GM19468 (cell line): ENCODE data around the gene TMF1.

ENCODE experiments used
- ATAC-seq: cut with Tn5 transposase; IDR thresholded peaks from one replicate; pipeline ENCODE4 v1.9.1; 2021; ENCODE audit warnings: mild to moderate bottlenecking, moderate library complexity, moderate number of reproducible peaks; ENCODE audit not compliant: unreplicated experiment; ENCODE audit errors: extremely low read depth

TMF1 gene

DNA sequence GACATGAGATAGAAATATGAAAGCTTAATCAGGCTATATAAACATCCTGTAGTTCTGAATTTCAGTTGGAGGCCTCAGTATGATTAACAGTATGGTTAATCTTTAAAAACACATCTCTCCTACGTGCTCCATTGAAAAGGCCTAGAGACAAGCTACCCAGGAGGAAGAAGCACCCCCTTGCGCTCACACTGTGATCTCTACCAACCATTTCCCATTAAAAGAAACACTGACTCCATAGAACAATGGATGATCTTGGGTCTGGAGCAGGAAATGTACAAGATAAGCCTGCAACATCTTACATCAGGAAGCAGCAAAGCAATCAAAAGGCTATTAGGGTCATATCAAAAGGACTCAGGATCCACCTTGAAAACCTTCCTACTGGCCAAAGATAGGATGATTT, 35.2 kb downstream of the TMF1 start:
- ATAC-seq, result no peak

DNA sequence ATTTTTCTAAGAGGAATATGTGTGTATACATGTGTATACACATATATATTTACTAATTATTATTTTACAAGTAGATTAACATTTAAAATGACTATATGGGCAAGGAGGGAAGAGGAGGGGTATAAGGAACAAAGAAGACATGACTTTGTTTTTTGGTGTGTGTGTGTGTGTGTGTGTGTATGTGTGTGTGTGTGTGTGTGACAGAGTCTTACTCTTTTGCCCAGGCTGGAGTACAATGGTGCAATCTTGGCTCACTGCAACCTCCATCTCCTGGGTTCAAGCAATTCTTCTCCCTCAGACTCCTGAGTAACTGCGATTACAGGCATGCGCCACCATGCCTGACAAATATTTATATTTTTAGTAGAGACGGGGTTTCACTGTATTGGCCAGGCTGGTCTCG, 36.0 kb downstream of the TMF1 start:
- no peak for ATAC-seq

DNA sequence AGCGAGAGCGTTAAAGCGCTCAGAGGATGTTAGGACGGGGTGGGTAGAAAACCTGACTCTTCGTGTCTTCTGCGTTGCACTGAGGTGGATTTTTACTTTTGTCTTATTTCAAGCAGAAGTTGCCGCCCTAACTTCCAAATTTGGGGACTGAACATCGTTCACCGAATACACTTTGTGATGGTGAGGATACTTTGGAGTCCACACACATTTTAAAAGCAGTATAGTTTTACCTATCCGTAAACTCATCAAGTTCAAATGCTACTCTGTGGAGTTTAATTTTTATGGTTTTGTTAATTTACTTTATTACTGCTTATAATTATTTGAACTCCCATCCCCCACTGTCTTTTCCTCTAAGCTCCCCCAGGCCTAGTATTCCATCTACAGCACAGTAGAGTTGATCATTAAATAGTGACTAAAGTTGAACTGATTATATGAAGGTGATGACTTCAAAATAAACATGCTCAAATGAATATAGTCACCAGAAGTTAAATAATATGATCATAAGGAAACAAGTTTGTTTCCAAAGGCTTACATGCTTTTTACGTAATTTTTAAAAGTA, 38.0 kb downstream of the TMF1 start:
- no peak for ATAC-seq

DNA sequence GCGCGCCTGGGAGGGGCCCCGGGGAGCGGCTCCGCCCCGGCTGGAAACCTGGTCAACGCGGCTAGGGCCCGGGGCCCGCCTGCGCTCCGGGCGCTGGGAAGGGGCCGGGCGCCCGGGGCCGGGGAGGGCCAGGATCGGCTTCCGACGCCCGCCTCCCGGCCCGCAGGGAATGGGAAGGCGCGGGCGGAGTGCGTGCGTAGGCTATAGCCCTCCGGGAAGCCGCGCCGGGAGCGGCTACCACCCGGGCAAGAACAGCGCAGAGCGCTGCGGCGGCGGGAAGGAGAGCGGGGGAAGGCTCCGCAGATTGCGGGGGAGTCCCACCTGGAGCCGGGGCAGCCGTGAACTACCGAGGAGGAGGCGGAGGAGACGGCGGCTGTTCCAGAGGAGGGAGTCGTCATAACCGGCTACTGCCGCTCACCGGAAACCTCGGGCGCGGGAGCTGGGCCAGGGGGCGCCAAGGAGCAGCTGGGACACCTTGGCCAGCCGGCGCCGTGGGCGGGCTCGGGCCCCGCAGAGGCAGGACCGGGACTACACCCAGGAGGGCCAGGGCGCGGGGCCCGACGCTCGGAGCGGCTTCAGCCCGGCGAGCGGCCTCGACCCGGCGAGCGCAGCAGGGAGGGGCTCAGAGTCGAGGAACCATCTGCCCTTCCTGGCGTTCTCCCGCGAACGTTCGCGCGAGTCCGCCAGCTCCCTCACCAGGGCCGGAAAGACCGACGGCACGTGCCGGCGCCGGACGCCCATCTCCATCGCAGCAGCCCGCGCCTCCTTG, 38.7 kb downstream of the TMF1 start, which contains the start of gene EOGT:
Gene EOGT, minus strand, starts transcription at position 432 of the 769 bp plus-strand sequence. CDS start 3,838 bp downstream, outside the sequence.
- peak; percentile 61 for ATAC-seq

DNA sequence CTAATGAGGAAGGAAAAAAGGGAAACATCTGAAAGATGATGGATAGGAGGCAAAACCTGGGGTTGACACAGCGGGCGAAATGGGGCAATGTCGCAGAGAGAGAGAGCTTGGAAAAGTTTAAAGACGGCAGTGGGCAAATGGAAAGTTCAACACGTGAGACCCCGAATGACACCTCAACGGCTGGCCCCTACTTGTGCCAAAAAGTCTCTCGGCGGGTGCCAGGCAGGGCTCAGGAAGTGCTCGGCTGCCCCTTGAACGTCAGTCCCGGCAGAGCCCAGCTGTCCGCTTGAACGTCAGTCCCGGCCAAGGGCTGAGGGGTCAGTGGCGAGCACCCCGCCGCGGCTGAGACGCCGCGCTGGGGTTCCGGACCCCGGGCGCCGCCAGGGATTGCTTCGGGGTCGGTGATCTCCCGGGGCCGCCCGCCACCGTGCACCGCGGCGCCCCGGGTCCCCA, 39.3 kb downstream of the TMF1 start:
- ATAC-seq, result peak; percentile 37

DNA sequence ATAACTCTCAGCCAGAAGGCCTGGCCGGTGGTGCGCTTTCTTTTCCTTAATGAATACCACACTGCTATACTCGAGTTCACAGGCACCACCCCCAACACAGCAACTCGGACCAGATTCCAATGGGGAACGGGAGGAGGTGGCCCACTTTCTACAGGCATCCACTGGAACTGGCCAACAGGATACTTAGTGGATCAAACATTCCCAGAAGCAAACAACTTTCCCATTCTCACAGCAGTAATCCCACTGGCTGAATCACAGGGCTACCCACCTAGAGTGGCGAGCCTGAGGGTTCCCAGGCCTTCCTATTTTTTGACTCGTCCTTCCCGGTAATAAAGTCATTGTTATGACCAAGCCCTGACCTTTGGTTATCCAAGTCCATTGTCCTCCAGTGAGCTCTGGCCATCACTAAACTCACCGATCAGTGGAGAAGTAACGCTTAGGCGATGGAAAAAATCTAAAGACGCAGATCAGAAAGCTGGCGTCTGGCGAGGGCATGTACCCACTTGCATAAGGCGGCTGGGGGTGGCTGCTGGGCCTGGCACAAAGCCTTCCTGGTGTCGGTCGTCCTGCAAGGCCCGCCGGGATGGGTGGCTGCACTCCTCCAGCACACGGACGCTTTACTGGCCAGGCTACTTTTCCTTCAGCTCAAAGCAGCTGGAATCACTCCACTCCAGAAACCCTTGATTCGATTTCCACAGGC, 39.9 kb downstream of the TMF1 start:
- ATAC-seq, result no peak

DNA sequence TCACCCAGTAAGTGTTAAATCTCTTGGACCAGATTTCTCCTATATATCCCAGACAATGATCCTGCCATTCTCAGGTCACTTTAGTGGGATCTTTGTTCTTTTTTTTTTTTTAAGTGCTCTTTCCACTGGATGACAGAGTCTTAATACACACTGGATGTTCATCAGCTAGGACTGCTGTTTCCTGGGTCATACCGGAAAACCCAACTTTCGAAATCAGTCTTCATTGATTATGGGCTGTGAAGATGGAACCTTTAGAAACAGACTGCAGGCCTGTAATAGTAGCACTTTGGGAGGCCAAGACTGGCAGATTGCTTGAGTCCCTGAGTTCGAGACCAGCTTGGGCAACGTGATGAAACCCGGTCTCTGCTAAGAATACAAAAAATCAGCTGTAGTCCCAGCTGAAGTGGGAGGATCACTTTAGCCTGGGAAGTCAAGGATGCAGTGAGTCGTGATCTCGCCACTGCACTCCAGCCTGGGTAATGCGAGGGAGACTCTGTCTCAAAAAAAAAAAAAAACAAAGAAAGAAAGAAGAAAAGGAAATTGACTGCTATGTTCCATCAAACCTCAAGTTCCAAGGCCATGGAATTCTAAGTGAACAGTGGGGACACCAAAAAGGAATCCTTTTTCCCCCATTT, 40.9 kb downstream of the TMF1 start:
- ATAC-seq, result no peak

DNA sequence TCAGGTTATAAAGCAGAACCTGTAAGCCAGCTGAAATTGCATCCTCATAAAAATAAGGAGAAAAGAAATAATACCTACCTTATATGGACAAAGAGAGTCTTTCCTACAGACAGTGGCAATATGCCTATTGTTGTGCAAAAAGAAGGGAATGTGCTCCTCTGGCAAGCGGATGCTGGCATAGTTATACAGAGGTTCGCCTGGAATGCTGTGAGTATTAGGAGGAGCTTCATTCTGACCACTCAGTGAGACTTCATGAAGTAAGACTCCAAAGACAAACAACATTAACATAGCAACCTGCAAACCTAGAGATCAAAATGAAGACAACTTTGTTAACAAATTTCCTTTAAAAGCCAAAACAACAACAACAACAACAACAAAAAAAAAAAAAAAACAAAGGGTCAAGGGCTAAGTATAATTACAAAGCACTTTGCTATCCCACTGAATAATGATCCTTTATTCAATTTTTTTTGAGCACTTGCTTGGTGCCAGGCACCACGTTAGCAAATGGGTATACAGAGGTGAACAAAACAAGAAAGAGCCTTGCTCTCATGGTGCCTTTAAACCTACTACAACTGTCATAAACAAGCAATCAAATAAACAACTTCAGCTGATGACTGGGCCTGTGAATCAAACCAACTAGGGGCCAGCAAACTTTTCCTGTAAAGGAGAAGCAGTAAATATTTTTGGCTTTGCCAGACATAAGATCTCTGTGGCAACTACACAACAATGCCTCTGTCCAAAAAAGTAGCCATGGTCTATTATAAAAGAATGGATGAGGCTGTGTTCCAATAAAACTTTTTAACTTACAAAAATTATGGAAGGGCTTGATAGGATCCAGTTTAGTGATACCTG, 42.3 kb downstream of the TMF1 start:
- ATAC-seq, result no peak

DNA sequence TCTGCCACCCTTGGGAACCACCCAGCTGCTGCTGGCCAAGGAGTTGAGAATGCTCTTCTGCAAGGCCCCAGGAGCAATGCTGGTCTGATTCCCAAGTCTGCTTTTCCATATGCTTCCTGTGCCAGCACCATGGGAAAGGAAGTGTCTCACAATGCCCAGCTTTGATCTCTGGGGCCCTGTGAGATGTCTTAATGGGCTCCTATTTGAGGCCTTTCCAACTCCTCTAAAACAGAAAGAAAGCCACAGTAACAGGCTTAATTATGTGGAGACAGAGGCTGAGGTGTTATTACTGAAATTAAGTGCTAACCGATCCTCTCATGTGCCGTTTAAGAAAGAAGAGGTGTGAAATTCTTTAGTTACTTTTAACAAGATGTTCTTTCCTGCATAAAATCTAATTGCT, 43.2 kb downstream of the TMF1 start:
- no peak for ATAC-seq

DNA sequence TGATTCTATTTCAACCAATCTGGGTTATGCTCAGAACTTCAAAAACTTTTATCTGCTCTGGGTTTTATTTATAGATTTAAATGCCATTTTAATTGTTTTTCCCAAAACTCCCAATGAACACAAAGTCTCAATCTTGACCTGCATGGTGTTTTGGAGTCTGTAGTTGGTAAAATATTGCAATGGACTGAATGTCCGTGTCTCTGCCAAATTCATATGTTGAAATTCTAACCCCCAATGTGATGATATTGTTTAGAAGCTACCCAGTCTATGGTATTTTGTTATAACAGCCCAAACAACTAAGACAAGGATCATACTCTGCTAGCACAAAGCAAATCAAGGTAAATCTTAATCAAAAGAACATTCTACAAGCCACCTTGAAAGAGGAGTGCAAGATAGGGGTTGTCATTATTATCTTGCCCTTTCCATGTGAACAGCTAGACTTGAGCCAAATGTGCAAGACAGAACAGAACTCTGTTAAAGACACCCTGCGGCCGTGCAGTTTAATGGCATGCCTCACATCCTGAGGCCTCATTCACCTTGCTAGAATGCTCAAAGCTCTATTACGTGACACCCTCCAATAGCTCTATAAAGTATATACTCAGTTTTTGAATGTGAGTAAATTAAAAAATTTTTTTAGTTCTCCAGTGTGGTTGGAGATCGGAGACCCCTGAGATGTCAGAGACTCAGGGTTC, 46.2 kb downstream of the TMF1 start:
- no peak for ATAC-seq

DNA sequence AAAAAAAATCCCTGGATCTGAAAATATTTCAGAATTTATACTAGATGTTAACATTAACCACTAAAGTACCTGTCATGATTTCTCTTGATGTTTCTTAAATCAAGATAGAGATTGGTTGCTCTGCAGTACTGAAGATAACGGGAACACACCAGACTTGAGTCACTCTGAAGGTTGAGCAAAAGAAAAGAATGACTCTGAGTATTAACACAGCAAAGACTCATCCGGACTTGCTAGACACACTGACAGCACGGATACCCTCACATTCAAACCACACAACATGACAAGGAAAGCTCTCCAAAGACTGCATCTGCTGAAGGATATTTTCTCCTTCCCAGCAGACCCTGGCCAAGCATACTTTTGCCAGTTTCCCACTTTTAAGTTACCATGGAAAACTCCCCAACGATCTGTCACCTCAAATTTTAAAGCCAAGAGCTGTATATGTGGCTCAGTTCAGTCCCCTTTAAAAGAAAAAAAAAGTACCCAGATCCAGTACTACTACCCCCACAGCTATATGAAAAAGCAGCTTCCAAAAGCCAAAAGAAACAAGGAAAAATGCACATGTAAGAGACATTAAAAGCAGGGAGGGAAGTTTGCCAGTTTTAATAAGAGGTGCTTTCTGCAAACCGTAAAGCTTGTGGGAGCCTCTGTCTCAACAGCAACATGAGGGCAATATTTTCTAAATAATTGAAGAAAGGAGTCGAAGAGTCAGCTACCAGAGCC, 46.9 kb downstream of the TMF1 start:
- no peak for ATAC-seq

DNA sequence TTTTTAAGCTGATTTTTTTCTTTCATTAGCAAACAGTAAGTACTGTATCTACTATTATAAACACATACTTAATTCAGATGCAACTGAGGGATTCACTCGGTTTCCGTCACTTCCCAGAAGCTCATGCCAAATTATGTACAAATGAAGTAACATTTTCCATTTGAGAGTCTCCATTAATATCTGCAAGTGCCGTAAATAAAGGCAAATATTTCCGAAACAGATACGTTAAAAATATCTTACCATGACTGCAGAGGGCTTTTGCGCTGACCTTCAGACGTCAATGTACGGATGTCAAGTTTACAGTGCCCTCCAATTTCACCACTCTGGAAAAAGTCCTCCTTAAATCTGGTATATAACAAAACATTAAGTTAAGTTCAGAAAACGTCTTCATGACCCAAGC, 48.0 kb downstream of the TMF1 start:
- ATAC-seq, result no peak

DNA sequence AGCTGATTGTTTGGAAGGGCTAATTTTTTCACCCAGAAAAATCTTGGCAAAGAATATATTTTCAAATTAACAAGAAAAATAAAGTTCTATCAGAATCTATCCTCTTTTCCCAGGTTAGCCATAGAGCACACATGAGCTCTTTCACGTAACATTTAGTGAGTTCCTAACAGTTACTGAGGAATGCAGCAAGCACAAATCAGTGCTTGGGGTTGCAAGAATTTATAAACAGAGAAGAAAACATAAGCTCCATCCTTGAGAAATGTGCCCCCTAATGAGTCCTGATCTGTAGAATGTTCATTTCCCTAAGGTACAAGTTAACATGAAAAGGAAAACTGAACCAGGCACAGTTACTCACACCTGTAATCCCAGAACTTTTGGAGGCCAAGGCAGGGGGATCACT, 52.5 kb downstream of the TMF1 start:
- ATAC-seq, result no peak

DNA sequence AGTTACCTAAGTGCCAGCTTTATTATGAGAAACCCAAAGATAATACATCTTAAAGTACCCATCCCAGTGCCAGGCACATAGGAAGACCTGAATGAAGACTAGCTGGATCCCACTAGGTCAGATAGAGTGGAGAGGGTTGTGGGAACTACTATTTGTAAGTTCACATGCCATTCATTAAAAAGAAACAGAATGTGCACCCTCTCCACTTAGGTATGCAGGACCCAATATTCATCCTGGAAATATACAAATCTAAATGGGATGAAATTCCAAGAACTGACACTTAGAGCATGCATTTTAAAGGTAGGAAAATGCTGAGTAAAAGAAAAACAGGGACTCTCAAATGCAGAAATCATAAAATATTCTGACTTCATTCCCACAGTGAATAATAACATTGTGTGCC, 53.0 kb downstream of the TMF1 start:
- no peak for ATAC-seq

DNA sequence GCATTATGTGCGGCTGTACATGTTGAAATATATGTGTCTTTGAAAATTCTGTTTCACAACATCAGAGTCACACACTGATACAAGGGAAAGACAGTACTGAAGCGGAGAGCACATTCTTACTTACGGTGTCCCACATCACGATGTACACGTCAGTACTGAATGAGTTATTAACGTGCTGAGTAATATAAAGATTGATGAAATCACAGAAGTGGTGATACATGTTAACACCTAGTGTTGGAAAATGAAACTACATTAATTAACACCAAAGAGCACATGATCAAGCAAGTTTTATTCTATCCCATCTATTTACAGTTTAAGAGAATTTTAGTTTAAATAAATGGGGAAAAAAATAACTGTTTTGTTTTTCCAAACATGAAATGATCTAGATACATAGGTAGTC, 54.2 kb downstream of the TMF1 start:
- no peak for ATAC-seq

DNA sequence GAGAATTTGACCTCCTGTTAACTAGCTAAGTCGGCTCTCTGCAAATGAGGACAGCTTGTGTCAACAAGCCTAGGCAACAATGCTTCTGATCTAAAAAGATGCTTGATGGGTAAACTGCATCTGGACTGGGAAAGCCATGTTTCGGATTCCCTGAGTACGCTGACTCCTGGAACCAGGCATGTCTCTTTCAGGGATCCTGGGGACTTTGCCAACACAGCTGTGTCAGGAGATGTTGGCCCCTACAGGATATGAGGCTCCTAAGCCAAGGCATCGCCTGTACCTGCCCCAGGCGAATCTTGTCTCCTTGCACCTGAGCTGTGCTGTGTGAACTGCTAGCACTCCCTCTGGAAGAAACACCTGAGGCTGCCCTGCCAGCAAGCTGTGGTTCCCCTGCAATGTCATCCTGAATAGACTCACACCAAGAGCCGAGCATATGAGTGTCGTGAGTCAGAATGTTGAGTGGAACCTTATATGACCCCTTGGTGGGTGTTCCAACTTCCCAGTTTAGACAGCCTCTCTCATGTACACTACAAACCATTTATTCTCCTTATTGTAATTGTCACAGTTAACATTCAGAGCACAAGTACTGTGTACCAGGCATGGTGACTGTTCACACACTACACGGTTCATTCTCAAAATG, 55.7 kb downstream of the TMF1 start:
- no peak for ATAC-seq

DNA sequence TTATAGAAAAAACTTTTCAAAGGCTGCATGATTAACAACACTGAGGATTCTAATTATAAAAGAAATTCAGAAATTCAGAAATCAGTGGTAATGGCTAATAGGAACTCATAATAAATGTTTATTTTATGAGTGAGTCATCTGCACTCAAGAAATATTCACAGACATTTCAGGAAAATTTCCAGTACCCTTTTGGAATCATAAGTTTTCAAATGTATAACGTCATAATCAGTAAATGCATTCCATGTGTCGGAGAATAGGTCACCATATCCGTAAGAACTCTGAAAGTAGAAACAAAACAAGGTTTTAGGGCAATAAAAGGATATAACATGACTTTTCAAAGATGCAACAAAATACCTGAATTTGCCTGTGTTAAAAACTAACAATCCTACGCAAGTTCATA, 63.4 kb downstream of the TMF1 start:
- no peak for ATAC-seq

DNA sequence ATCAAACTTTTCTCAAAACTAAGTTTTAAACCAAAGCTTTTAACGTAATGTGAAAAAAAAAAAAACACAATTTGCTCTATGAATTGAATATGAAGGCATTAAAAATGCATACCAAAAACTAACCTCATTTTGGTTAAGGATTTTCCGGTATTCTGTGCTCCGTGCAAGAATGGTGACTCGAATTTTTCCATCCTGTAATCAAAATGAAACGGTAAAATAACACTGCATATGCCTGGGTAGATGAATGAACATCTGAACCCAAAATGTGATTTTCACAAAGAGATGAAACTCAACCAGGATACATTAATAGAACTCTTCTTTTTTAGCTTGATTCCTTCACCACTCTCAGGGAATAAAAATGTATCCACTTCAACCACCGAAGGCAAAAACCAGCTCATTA, 64.8 kb downstream of the TMF1 start:
- ATAC-seq, result no peak
